Muscle layer of duodenum (tissue), 2 donors: ENCODE data around the gene MOB1B.
"Not testable (repeated sequence)": the region's sequence is repeated elsewhere in the genome, so short reads cannot be mapped to it uniquely, and the experiment has no call there.

Source experiments
- H3K27ac ChIP-seq: one replicate; pipeline ENCODE4 v1.7.0; 2013; ENCODE audit warnings: mild to moderate bottlenecking, low read length
- H3K27me3 ChIP-seq: one replicate; pipeline ENCODE4 v1.7.0; 2013; ENCODE audit warnings: low read depth, mild to moderate bottlenecking, control low read depth, low read length
- H3K36me3 ChIP-seq, 2 donors: one replicate each; pipeline ENCODE4 v1.7.0; 2013; ENCODE audit warnings: low read length in 2 of 2, control low read depth in 1 of 2, mild to moderate bottlenecking in 1 of 2; ENCODE audit not compliant: insufficient read depth in 2 of 2, control insufficient read depth in 1 of 2
- H3K4me1 ChIP-seq, 2 donors: one replicate each; pipeline ENCODE4 v1.7.0; 2013; ENCODE audit warnings: low read length in 2 of 2, mild to moderate bottlenecking in 2 of 2, control low read depth in 1 of 2, moderate library complexity in 1 of 2; ENCODE audit not compliant: insufficient read depth in 2 of 2, control insufficient read depth in 1 of 2
- H3K4me3 ChIP-seq, 2 donors: one replicate each; pipeline ENCODE4 v1.7.0; 2013; ENCODE audit warnings: low read length in 2 of 2, low read depth in 1 of 2, mild to moderate bottlenecking in 1 of 2
- H3K9me3 ChIP-seq, 2 donors: one replicate each; pipeline ENCODE4 v1.7.0; 2013; ENCODE audit warnings: low read length in 2 of 2, control low read depth in 1 of 2, mild to moderate bottlenecking in 1 of 2; ENCODE audit not compliant: control insufficient read depth in 1 of 2
- donor health status: healthy.

MOB1B gene

DNA sequence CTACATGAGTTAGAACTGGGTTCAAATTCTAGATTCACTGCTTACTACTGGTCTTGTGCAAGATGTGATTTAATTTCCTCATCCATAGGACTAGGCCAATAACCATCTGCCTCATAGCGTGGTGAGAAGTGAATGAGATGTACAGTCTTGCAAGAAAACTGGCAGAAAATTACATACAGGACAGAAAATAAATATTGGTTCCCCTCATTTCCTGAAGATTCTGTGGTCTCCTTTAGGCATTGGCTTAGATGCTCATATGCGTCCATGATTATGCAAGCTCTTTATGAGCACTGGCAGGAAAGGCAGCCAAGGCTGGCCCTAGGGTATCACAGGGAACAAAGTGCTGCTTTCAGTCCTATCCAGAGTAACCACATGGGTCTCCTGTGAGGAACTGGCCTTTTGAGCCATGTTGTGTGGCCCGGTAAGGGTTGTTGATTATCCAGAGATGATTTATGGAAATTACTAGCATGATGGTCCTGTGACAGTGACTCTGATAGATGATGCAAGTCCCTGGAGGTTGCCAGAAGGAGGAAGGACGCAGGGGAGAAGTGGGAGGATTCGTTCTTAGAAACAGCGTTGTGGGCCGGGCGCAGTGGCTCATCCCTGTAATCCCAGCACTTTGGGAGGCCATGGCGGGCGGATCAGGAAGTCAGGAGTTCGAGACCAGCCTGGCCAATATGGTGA is 9.9 kb upstream of the MOB1B start:
- no peak overlapping the region for H3K4me3 ChIP-seq
- H3K27me3 ChIP-seq, result no peaks in the 10 kb centered on the region
- no peak overlapping the region for H3K27ac ChIP-seq
- H3K36me3 ChIP-seq, result no peaks in the 10 kb centered on the region
- no peaks in the 10 kb centered on the region for H3K9me3 ChIP-seq
- peaks cover 0 to 8% of the 10 kb centered on the region in 2 donors for H3K4me1 ChIP-seq

- no peaks in the 10 kb centered on the region for H3K9me3 ChIP-seq
- H3K27me3 ChIP-seq, result no peaks in the 10 kb centered on the region
- no peaks in the 10 kb centered on the region for H3K36me3 ChIP-seq
- H3K4me1 ChIP-seq, result peaks cover 0 to 8% of the 10 kb centered on the region in 2 donors
- H3K27ac ChIP-seq, result no peak overlapping the region
- no peak overlapping the region for H3K4me3 ChIP-seq
Observed at GRCh38 chr4:70893790-70894189, 8.4 kb upstream of the MOB1B start.

GRCh38 chr4:70895405-70895804 is 6.8 kb upstream of the MOB1B start:
- Histone ChIP-seq H3K4me1 (peaks cover 0 to 8% of the 10 kb centered on the region in 2 donors), H3K4me3 (no peak overlapping the region), H3K27ac (peak overlapping the region; percentile 11), H3K27me3 (no peaks in the 10 kb centered on the region), H3K9me3 (no peaks in the 10 kb centered on the region), H3K36me3 (no peaks in the 10 kb centered on the region)

GRCh38 chr4:70895811-70896491 is 6.2 kb upstream of the MOB1B start:
- peaks cover 0 to 8% of the 10 kb centered on the region in 2 donors for H3K4me1 ChIP-seq

DNA sequence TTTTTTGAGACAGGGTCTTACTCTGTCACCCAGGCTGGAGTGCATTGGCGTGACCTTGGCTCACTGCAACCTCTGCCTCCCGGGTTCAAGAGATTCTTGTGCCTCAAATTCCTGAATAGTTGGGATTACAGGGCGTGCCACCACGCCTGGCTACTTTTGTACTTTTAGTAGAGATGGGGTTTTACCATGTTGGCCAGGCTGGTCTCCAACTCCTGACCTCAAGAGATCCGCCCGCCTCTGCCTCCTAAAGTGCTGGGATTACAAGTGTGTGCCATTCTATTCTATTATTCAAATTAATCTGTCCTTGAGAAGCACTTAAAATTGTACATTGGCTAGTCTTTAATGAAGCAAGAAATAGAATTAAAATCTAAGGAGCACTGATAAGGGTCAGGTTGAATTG is 3.6 kb upstream of the MOB1B start:
- H3K9me3 ChIP-seq, H3K27me3 ChIP-seq, H3K27ac ChIP-seq, H3K36me3 ChIP-seq, H3K4me3 ChIP-seq: not testable (repeated sequence)
- H3K4me1 ChIP-seq, result peaks cover 0 to 14% of the 10 kb centered on the region in 2 donors

More at GRCh38 chr4:70895811-70896491, 6.2 kb upstream of the MOB1B start:
- Histone ChIP-seq H3K27me3 (no peaks in the 10 kb centered on the region), H3K4me3 (no peak overlapping the region), H3K27ac (peak overlapping the region; percentile 11), H3K9me3 (no peaks in the 10 kb centered on the region), H3K36me3 (no peaks in the 10 kb centered on the region)

DNA sequence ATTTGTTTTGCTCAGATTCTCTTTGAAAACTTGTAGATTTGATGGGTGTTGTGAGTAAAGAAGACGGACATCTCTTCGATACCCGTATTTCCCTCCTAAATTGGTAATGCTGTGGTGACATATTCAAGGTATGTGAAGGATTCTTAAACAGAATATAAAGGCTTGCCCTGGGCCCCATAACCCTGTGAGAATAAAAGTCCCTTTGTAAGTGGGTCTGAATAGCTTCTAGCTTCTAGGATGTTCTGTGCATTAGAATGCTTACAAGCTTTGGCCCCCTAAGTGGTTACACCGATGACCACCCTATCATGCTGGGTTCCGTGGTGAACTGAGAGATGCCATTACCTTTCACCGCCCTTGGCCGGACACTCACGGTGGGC is 574 bp upstream of the MOB1B start:
- peaks cover 0 to 9% of the 10 kb centered on the region in 2 donors for H3K4me1 ChIP-seq
- H3K9me3 ChIP-seq, result no peaks in the 10 kb centered on the region
- H3K4me3 ChIP-seq, result peak overlapping the region; percentile 74 to 97
- H3K27ac ChIP-seq, result peak overlapping the region; percentile 53
- peaks cover 2 to 10% of the 10 kb centered on the region in 2 donors for H3K36me3 ChIP-seq
- H3K27me3 ChIP-seq, result no peaks in the 10 kb centered on the region

DNA sequence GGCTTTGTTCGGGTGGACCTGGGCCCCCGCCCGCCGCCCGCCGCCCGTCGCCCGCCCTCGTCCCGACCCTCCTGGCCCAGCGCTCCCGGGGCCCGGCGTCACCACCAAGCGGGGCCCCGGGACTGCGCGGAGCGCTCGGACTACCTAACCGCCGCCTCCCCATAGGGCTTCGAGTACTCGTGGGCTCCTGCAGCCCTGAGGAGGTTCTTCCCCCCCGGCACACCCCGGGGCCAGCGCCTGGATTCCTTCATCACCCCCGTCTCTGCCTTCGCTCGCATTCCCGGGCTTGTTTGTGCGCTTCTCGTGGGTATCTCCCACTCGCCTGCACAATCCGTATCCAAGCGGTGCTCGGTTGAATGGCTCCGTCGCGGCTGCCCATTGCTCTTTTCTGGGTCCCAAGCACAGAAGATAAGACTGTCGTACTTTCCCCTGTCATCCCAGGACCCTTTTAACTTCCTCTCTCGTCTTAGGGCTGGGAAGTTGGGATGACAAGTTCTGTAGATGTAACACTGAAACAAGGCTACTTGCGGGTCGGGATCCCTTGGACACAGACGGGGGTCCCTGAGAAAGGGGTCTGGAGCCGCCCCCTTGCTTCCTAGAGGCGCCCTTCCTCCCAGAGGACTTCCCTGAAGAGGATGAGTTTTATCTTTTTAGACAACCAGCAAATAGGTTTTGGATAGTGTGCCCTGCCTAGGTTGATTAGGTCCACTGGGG is 565 bp downstream of the MOB1B start:
- peak overlapping the region; percentile 72 for H3K27ac ChIP-seq
- H3K27me3 ChIP-seq, result no peaks in the 10 kb centered on the region
- H3K4me3 ChIP-seq, result peak overlapping the region; percentile 74 to 97
- no peaks in the 10 kb centered on the region for H3K9me3 ChIP-seq
- peaks cover 2 to 10% of the 10 kb centered on the region in 2 donors for H3K36me3 ChIP-seq
- H3K4me1 ChIP-seq, result peaks cover 0 to 7% of the 10 kb centered on the region in 2 donors

DNA sequence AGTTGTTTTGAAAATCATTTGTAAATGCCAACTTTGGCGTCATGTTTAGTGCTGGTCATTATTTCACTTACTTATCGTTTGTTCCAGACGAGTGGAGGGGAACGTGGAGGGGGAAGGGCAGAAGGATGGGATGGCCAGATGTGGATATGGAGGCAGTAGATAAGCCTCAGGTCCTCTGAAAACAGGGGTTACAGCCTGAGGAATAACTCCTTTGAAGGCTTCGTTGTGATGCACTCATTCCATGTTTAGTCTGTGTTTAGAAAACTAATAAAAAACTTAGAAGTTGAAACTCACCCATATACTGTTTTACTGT is 1.1 kb downstream of the MOB1B start:
- H3K36me3 ChIP-seq, result peaks cover 2 to 10% of the 10 kb centered on the region in 2 donors
- peak overlapping the region; percentile 72 for H3K27ac ChIP-seq
- no peaks in the 10 kb centered on the region for H3K9me3 ChIP-seq
- no peaks in the 10 kb centered on the region for H3K27me3 ChIP-seq
- H3K4me1 ChIP-seq, result peaks cover 0 to 7% of the 10 kb centered on the region in 2 donors
- peak overlapping the region; percentile 74 to 97 for H3K4me3 ChIP-seq

DNA sequence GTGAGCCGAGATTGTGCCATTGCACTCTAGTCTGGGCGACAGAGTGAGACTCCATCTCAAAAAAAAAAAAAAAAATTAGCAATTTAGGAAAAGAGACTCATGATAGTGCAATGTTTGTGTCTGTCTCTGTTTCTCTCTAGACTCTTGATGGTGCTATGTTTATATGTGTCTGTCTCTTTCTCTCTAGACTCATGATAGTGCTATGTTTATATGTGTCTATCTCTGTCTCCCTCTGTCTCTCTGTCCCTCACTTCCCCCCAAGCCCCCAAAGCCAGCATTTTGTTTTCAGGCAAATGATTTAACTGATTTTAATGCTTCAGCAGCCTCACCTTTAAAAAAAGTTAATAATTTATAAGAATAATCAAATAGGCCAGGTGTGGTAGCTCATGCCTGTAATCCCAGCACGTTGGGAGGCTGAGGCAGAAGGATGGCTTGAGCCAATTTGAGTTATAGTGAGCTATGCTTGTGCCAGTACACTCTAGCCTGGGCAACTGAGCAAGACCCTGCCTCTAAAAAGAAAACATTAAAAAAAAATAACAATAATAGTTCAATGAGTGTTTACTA is 6.9 kb downstream of the MOB1B start:
- no peaks in the 10 kb centered on the region for H3K9me3 ChIP-seq
- H3K27me3 ChIP-seq, result no peaks in the 10 kb centered on the region
- no peak overlapping the region for H3K27ac ChIP-seq
- H3K4me3 ChIP-seq, result no peak overlapping the region
- peaks cover 0 to 4% of the 10 kb centered on the region in 2 donors for H3K4me1 ChIP-seq
- peaks cover 2 to 10% of the 10 kb centered on the region in 2 donors for H3K36me3 ChIP-seq

DNA sequence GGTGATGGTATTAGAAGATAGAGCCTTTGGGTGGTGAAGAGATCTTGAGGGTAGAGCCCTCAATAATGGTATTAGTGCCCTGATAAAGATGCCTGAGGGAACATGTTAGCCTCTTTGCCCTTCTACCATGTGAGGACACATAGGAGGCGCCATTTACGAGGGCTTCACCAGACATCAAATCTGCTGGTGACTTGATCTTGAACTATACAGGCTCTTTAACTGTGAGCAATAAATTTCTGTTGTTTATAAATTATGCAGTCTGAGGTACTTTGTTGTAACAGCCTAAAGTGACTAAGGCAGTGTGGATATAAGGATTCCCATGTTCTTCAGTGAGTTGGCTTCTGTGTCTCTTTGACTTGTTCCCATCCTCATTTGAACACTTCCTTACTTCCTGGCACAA is 11.8 kb downstream of the MOB1B start:
- no peaks in the 10 kb centered on the region for H3K27me3 ChIP-seq
- no peak overlapping the region for H3K27ac ChIP-seq
- H3K9me3 ChIP-seq, result no peaks in the 10 kb centered on the region
- H3K36me3 ChIP-seq, result no peaks in the 10 kb centered on the region
- H3K4me3 ChIP-seq, result no peak overlapping the region
- H3K4me1 ChIP-seq, result peaks cover 0 to 9% of the 10 kb centered on the region in 2 donors

- Histone ChIP-seq H3K27ac (no peak overlapping the region), H3K4me3 (no peak overlapping the region), H3K27me3 (no peaks in the 10 kb centered on the region)
Observed at GRCh38 chr4:70914631-70915030, 12.5 kb downstream of the MOB1B start.

More at GRCh38 chr4:70914631-70915030, 12.5 kb downstream of the MOB1B start:
- Histone ChIP-seq H3K36me3 (no peaks in the 10 kb centered on the region), H3K4me1 (peaks cover 0 to 9% of the 10 kb centered on the region in 2 donors), H3K9me3 (no peaks in the 10 kb centered on the region)
